SW 1271 (cell line): ENCODE data around the gene NFYB.
"Not testable (repeated sequence)": the region's sequence is repeated elsewhere in the genome, so short reads cannot be mapped to it uniquely, and the experiment has no call there.

ENCODE experiments used
- DNase-seq, 2 experiments: peaks; one replicate each; lab custom pipeline; 2025; lab: John Stamatoyannopoulos, UW

NFYB gene

DNA sequence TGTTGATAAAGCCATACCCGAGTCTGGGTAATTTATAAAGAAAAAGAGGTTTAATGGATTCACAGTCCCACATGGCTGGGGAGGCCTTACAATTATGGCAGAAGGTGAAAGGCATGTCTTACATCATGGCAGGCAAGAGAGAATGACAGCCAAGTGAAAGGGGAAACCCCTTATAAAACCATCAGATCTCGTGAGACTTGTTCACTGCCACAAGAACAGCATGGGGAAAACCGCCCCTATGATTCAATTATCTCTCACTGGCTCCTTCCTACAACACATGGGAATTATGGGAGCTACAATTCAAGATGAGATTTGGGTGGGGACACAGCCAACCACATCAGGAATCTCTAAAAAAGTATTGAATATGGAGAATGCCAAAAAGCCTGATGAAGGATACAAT, 25.0 kb upstream of the NFYB start:
- DNase-seq = not testable (repeated sequence)

GRCh38 chr12:104155711-104156555, 17.9 kb upstream of the NFYB start:
- no peak for DNase-seq

DNA sequence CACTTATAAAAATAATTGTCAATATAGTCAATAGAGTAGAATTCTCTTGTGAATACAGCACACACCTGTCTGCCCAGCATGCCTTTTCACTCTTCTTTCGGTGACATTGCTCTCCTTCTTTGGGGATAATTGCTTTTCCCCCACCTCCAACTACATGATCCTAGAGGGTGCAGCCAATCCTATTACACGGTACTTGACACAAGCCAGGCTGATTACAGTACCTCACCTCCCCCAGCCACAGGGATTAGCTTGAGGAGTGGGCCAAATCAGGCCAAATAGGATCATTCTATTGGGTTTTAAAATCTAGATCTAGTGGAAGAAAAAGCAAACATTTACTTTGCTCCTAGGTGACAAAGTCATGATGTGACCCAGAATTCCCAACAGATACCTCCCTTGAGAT, 16.8 kb upstream of the NFYB start:
- DNase-seq = no peak

DNA sequence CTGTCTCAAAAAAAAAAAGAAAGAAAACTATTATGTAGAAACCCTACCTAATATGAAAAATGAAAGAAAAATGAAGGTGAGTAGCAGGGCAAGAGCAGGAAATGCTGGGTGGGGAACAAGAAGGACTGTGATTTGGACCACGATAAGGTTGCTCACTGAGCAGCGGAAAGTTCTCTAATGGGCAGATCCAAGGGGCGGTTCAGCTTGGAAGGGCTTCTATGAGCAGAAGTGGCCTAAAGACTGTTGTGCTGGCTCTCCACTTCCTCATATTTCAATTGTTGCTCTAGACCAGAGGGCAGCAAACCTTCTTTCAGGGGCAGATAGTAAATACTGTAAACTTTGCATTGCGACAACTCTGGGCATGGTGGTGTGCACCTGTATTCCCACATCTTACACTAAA, 16.3 kb upstream of the NFYB start:
- DNase-seq = no peak

DNA sequence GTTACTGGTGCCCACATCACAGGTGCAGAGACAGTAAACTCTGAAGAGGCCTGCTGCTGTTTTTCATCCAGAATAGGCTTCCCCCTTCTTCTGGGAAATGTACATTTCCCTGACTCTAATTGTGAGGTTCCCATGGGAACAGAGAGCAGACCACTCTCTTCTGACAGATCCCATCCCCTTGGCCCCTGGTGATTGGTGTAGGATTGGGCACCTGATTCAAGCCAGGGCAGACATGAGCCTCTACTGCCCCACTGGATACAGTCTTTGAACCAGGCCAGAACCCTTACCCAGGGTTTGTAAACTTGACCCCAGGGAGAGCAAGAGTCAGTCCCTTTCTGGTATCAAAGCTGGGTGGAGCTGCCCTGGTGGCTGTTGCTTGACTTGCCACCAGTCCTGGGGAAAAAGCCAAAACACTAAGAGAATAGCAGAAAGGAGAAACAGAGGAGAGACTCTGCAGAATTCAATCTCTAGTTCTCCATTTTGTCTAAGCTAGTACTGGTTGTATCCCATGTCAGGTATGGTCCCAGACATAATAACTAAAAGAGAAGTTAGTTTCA, 14.8 kb upstream of the NFYB start:
- no peak for DNase-seq

DNA sequence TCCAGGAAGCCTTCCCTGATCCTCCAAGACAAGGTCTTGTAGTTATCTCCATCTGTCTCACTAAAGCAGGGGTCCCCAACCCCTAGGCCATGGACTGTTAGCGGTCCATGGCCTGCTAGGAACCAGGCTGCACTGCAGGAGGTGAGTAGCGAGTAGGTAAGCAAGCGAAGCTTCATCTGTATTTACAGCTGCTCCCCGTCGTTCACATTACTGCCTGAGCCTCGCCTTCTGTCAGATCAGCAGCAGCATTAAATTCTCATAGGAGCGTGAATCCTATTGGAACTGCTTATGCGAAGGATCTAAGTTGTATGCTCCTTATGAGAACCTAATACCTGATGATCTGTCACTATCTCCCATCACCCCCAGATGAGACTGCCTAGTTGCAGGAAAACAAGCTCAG, 12.4 kb upstream of the NFYB start:
- no peak for DNase-seq

DNA sequence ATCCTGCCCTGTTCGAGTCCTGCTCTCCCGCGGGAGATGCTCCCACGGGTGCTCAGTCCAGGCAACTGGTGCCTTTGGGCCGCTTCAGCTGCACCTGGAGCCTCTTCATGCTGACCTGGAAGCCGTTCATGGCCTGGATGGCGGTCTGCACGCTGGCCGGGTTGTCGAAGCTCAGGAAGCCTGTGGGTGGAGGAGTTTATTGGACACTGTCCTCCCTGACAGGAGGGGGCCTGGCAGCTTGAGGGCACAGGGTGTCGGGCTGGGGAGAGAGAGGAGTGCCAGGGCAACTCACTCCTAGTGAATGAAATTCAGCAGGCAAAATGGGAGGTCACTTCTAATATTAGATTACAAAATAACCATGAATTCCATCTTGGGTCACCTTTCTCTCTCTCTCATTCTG, 9.3 kb upstream of the NFYB start:
- DNase-seq = no peak

- no peak for DNase-seq
Observed at GRCh38 chr12:104143918-104144317, 5.9 kb upstream of the NFYB start.

GRCh38 chr12:104143002-104143401, 5.0 kb upstream of the NFYB start:
- no peak for DNase-seq

- DNase-seq = no peak
Observed at GRCh38 chr12:104142543-104142942, 4.5 kb upstream of the NFYB start.

GRCh38 chr12:104138797-104139152, 765 bp upstream of the NFYB start:
- DNase-seq = no peak

DNA sequence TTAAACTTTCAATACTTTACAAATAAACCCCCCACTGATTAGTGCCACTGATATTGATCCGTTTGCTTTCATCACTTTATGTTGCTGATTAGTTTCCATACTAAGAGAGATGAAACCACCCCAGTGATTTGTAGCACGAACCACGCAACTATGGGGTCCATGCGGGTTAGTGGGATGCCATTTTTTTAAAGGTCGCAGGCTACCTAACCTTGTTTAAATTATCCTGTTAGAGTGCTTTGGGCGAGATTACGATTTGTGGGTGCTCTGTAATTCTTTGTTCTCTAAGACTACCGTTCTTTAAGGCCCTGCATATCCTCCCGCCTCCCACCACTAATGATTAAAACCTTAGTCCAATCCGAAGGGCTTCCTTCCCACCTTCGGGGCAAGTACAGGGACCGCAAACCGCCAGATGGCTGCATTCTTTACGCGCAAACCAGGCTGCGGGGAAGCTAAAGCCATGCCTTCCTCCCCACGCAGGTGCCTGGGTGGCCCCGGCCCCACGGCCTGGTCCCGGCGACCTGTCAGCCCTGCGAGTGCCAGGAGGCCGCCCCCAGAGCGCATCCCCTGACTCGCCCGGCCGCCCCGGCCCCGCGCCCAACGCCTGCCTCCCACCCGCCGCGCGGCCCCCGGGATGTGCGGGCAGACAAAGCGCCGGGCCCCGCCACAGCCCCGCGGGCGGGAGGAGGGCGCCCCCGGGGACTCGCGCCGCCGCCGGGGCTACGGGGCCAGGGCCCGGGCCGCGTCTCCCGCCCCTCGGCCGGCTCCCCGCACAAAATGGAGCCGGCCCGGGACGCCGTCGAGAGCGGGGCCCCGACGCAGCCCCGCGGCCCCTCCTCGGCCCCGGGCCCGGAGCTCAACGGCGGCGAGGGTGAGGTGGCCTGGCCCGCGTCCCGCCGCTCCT, 759 bp downstream of the NFYB start:
- no peak for DNase-seq

DNA sequence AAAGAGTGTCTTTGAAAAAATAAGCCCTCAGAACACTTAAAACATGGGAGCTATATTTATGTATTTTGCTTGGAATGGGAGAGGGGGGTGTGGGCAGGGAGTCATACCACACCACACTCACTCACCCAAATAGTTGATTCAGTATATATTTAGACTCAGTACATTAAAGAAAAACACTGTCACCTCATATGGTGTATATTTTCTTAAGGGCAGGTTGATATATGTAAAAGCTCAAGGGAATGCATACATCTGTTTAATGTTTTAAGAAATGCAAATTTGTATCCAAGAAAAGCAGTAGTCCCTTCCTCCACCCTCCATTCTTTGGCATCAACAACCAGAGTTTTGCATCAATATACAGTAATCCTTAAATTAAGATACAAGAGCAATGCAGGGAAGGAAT, 1.4 kb downstream of the NFYB start:
- no peak for DNase-seq

- no peak for DNase-seq
Observed at GRCh38 chr12:104134882-104135281, 3.1 kb downstream of the NFYB start.

GRCh38 chr12:104133866-104134265, 4.1 kb downstream of the NFYB start:
- peak in 1 of 2 experiments; percentile 12 for DNase-seq

- DNase-seq = no peak
Observed at GRCh38 chr12:104133321-104133720, 4.7 kb downstream of the NFYB start.

DNA sequence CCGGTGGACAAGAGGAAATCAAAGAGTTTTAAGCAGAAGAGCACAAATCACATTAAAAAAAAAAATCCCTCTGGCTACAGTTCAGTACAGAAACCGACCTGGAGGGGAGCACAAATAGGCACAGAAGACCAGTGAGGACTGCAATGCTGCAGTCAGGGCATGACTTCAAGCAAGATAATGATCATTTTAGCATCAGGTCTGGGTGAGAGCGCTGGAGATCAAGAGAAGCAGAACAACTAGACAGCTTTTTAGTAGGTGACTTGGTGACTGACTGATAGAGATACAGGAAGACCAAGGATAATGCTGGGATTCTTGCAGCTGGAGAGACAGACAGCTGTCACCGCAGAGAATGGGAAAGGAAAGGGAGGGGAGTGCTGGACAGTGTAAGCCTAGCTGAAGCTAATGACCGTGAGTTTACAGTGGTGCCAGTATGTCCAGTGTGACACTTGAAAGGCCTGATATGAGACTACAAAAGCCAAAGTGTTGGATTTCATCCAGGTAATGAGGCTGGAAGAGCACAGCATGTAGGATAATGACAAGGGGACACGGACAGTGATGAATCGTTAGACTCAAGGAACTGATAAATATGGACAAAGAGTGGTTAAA, 5.6 kb downstream of the NFYB start:
- no peak for DNase-seq

- DNase-seq = no peak
Observed at GRCh38 chr12:104131609-104132008, 6.4 kb downstream of the NFYB start.

GRCh38 chr12:104130760-104131159, 7.2 kb downstream of the NFYB start:
- DNase-seq = no peak

DNA sequence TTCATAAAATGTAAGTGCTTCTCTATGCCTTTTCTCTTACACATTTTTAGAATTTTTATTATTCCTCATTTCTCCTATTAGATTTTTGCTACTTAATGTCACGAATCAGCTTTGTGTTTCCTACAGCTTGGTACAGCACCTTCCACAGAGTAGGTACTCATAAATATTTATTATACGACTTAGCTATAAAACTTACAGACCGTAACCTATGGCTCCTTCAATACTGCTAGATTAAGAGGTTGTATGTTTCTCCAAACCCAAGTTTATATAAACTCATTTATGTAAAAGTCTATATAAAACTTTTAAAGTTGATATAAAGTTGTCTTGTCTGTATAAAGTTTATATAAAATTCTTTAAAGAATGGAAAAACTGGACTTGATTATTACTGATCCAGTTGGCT, 11.5 kb downstream of the NFYB start:
- no peak for DNase-seq

DNA sequence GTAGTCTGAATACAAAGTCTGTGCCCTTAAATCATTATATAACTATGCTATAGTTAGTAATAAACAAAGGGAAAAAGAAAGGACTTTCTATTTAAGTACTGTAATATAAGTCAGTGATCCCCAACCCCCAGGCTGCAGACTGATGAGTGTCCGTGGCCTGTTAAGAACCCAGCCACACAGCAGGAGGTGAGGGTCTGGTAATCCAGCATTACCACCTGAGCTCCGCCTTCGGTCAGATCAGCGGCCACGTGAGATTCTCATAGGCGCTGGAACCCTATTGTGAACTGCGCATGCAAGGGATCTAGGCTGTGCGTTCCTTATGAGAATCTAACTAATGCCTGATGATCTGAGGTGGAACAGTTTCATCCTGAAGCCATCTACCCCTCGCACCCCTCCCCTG, 15.7 kb downstream of the NFYB start:
- DNase-seq = no peak

GRCh38 chr12:104121001-104121400, 17.0 kb downstream of the NFYB start:
- peak; percentile 37 to 85 for DNase-seq

DNA sequence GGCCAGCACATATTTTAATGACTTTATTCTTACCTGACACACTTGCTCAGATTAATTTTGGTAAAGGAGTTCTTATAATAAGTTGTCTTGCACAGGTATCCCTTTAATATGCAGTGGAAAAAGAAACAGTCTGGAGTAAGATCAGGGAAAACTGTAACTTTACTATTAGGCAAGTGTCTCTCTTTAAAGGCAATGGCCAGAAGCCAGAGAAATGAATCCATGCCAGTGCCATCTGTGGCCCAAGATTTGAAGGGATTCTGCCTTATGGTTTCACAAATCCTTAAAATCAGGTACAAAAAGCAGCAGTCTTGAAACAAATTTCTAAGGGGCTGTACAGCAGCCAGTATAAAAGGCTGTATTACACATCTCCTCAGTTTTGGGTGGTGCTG, 22.4 kb downstream of the NFYB start:
- no peak for DNase-seq
